ENCODE results near the gene THRAP3.

- TF ChIP-seq EP300 (IDR thresholded peaks at IDR 0.05; ENCODE audit: low read depth) = no peak
- TF ChIP-seq POLR2A (IDR thresholded peaks at IDR 0.05) = no peak
Observed at GRCh38 chr1:36177589-36178431, 46.4 kb upstream of the THRAP3 start.
